GM19238 (cell line): ENCODE results near the gene MGMT.

Source experiments
- DNase-seq: peaks from one replicate; pipeline ENCODE4 v3.0.0; 2011; ENCODE audit warnings: low spot score; ENCODE audit not compliant: insufficient read length

MGMT gene

DNA sequence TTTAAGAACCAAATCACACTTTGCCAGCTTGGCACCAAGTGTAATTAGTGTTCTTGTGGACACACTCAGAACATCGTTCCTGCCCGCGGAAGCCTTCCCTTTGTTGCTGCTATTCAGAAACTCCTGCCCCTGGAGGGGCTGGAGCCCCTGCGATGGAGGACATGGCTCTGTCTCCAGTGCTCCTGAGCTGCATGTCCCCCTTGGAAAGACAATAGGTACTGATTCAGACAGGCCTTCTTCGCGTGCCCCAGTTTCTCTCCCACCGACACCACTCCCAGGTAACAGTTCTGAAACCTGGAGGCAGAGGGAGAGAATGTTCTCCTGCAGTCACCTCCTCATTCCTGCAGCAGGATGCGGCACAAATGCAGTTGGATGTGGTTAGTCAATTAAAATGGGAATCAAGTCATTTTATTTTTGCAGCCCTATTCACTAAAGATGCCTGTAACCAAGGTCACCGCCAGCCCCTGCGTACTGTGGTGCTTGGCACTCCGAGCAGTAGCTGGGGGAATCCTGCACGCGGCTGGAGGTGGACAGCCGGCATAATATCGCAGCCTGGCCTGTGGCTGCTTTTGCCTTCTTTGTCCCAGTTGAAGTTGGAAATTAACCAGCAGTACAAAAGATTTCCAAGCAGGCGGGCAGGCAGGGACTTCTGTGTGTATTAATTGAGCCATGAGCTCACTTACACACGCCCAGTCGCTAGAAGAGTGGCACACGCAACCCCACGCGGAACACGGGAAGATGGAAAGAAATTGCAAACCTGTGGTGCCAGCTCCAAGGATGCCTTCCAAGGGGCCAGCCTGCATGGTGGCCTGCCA, 291.4 kb downstream of the MGMT start:
- no peak for DNase-seq

- no peak for DNase-seq
Observed at GRCh38 chr10:129759214-129760002, 292.4 kb downstream of the MGMT start.

DNA sequence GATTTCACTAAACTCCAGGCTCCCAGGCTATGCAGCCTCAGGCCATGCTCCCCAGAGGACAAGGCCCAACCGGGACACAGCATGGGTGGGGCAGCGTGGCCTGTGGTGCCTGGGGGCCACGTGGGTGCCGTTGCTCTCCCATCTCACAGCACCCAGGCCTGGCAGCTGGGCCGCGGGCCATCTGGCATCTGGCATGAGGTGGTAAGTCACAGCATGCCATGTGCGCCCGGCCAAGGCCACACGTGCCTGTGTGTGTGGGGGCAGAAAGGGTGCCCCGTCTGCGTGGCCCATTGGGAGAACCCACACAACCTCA, 292.9 kb downstream of the MGMT start:
- DNase-seq: no peak

- no peak for DNase-seq
Observed at GRCh38 chr10:129760416-129760815, 293.4 kb downstream of the MGMT start.

GRCh38 chr10:129761197-129761972, 294.3 kb downstream of the MGMT start:
- no peak for DNase-seq

GRCh38 chr10:129761981-129762956, 295.2 kb downstream of the MGMT start:
- DNase-seq: no peak

DNA sequence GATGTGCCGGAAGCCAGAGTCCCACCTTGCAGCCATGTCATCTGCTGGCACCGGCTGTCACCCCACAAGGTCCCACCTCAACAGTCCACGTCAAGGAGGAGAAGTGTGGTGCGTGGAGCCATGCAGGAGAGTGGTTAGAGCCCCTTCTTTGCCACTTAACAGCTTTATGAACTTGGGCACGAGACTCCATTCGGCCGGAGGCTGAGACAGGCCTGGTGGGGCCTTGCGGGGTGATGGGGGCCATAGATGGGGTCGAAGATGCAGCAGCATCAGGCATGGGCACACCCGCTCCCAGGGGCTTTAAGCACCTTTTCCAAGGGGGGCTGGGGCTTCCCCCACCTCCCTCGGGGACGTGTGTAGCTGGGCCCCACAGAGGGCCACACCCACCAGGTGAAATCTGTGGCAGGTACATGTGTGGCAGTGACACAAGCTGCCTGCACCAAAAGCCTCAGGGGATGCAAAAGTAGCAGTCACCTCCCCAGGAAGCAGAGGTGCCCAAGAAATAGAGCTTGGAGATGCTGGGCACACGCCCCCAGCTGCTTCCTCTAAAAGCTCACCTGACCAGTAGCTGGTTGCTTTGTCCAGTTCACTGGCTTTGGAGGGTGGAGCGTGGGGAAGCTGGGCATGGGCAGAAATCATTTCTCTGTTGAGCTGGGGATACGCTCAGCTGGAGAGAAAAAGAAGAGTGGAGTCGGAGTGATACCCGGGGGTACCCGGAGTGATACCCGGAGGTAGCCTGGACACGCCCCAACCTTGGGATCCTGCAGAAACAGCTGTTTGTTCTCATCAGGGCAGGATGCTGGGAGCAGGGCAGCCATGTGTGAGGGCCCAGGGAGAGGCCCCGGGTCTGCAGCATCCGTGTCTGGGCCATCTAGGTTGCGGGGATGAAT, 297.2 kb downstream of the MGMT start:
- no peak for DNase-seq

- no peak for DNase-seq
Observed at GRCh38 chr10:129764901-129765663, 298.0 kb downstream of the MGMT start.

GRCh38 chr10:129765664-129766550, 298.9 kb downstream of the MGMT start:
- no peak for DNase-seq

DNA sequence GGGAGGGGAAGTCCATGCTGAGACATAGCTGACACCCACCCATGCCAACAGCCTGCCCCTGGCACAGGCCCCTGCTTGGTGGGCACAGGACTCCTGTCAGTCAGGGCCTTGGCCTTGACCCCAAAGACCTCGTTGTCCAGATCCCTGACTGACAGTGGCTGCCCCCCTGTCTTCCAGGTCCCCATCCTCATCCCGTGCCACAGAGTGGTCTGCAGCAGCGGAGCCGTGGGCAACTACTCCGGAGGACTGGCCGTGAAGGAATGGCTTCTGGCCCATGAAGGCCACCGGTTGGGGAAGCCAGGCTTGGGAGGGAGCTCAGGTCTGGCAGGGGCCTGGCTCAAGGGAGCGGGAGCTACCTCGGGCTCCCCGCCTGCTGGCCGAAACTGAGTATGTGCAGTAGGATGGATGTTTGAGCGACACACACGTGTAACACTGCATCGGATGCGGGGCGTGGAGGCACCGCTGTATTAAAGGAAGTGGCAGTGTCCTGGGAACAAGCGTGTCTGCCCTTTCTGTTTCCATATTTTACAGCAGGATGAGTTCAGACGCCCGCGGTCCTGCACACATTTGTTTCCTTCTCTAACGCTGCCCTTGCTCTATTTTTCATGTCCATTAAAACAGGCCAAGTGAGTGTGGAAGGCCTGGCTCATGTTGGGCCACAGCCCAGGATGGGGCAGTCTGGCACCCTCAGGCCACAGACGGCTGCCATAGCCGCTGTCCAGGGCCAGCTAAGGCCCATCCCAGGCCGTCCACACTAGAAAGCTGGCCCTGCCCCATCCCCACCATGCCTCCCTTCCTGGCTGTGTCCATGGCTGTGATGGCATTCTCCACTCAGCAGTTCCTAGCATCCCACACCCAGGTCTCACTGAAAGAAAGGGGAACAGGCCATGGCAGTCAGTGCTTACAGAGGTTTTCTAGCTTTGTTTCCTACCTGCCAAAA, 299.8 kb downstream of the MGMT start:
- DNase-seq: no peak

GRCh38 chr10:129767751-129768150, 300.7 kb downstream of the MGMT start:
- DNase-seq: no peak

GRCh38 chr10:129768437-129769355, 301.7 kb downstream of the MGMT start:
- DNase-seq: no peak

- DNase-seq: no peak
Observed at GRCh38 chr10:129769381-129770116, 302.5 kb downstream of the MGMT start.

DNA sequence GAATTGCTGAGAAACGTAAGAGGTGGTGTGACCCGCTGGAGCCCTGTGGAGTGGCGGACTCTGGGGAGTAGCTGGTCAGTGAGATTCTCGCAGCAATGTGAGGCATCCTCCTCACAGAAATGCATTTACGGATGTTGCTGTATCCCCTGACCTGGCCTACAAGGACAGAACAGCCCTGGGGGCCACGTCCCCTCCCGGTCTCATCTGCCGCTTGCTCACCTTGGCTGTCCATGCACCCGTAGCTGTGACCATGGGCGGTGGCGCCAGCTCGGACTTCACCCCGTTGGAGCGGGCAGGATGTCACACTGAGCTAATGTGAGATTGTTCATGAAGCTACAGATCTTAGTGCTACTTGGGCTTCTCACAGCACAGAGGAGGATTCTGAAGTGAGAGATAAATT, 303.2 kb downstream of the MGMT start:
- no peak for DNase-seq

DNA sequence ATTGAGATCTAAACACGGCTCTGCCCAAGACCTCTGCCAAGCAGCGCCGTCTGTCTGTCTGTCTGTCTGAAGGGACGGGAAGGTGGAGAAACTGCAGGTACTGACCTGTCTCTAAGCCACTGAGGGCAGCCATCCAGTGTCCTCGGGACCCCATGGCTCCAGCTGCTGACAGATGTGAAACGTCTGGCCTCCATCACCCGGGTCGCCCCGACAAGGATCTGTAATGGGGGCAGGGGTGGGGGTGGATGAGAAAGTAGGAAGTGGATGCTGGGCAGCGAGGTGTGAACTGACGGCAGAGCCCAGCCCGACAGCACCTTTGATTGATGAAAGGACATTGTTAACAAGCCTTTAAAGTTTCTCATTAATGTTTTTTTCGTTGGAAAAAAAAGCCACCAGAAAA, 304.0 kb downstream of the MGMT start:
- DNase-seq: no peak
